H1 (cell line): ENCODE data around the gene ACACA. TPM values are rescaled to one million over a fixed set of nuclear protein-coding genes. Genes with fewer than 3 reads are reported as not detected.

ENCODE experiments used
- CTCF ChIA-PET: fragments of 300-600 bp; sonication (Branson Sonifier 250); formaldehyde crosslinking; loops from one replicate; lab custom pipeline; 2021; ENCODE audit not compliant: partially characterized antibody; lab: Charles Lee
- POLR2A ChIA-PET: fragments of 300-600 bp; sonication (Branson Sonifier 250); formaldehyde crosslinking; loops from one replicate; lab custom pipeline; 2021; ENCODE audit warnings: inconsistent platforms; ENCODE audit not compliant: partially characterized antibody; lab: Charles Lee
- DNase-seq, 2 experiments: peaks; one replicate each; pipeline versions ENCODE4 v3.0.0 to v3.0.0-alpha.2; 2010 to 2022; ENCODE audit warnings: low spot score in 2 of 2, low read depth in 1 of 2, mixed read lengths in 1 of 2
- FAIRE-seq: peaks from 2 replicates; lab custom pipeline; 2011; peaks lifted over from hg19 to GRCh38; lab: Jason Lieb, UNC
- H2AFZ ChIP-seq: 2 replicates; pipeline ENCODE4 v1.8.1; 2012; ENCODE audit warnings: low read length, inconsistent platforms
- H2AK5ac ChIP-seq: 2 replicates; pipeline ENCODE4 v1.6.1; 2013; ENCODE audit warnings: low read depth, low read length
- H2BK120ac ChIP-seq: replicated peaks from 2 replicates; pipeline ENCODE3; 2013; ENCODE audit warnings: low read depth, low read length, inconsistent platforms
- H2BK12ac ChIP-seq: 2 replicates; pipeline ENCODE4 v1.6.1; 2013; ENCODE audit warnings: low read depth, low read length
- H2BK15ac ChIP-seq: 2 replicates; pipeline ENCODE4 v1.6.1; 2013; ENCODE audit warnings: low read length
- H2BK20ac ChIP-seq: 2 replicates; pipeline ENCODE4 v1.6.1; 2013; ENCODE audit warnings: low read length
- H2BK5ac ChIP-seq: 2 replicates; pipeline ENCODE4 v1.6.1; 2013; ENCODE audit warnings: low read depth, low read length
- H3K14ac ChIP-seq: 2 replicates; pipeline ENCODE4 v1.6.1; 2013; ENCODE audit warnings: inconsistent platforms; ENCODE audit not compliant: insufficient read length
- H3K18ac ChIP-seq: 2 replicates; pipeline ENCODE4 v1.6.1; 2013; ENCODE audit warnings: low read length; ENCODE audit errors: extremely low read depth
- H3K23ac ChIP-seq: 2 replicates; pipeline ENCODE4 v1.6.1; 2013; ENCODE audit warnings: inconsistent platforms; ENCODE audit not compliant: insufficient read length
- H3K23me2 ChIP-seq: 2 replicates; pipeline ENCODE4 v1.6.1; 2013; ENCODE audit warnings: low read depth, low read length
- H3K27ac ChIP-seq: 2 replicates; pipeline ENCODE4 v1.6.1; 2011; ENCODE audit warnings: low read depth, low read length, inconsistent platforms
- H3K27me3 ChIP-seq, 4 experiments: replicated peaks in 1 of 4; 1 replicate in 1 of 4; 2 replicates in 3 of 4; pipeline versions ENCODE4 v1.6.1 to v1.8.1; 2011 to 2013; ENCODE audit warnings: low read length in 3 of 4, mild to moderate bottlenecking in 3 of 4, inconsistent platforms in 2 of 4, mixed read lengths in 2 of 4, moderate library complexity in 1 of 4; ENCODE audit not compliant: control insufficient read depth in 3 of 4, insufficient read depth in 3 of 4; ENCODE audit errors: extremely low read depth in 1 of 4
- H3K36me3 ChIP-seq, 4 experiments: 2 replicates each; pipeline versions ENCODE4 v1.6.1 to v1.8.1; 2011 to 2013; ENCODE audit warnings: mild to moderate bottlenecking in 4 of 4, low read length in 3 of 4, moderate library complexity in 2 of 4, control low read depth in 1 of 4, inconsistent platforms in 1 of 4; ENCODE audit not compliant: insufficient read depth in 4 of 4, control insufficient read depth in 2 of 4
- H3K4ac ChIP-seq: replicated peaks from 2 replicates; pipeline ENCODE3; 2013; ENCODE audit warnings: low read length, low read depth, mixed read lengths, inconsistent platforms; ENCODE audit not compliant: insufficient read length
- H3K4me1 ChIP-seq, 4 experiments: replicated peaks in 1 of 4; 1 replicate in 1 of 4; 2 replicates in 3 of 4; pipeline versions ENCODE4 v1.6.1 to v1.8.1; 2011 to 2013; ENCODE audit warnings: low read length in 3 of 4, inconsistent platforms in 2 of 4, mixed read lengths in 1 of 4; ENCODE audit not compliant: insufficient read depth in 4 of 4, control insufficient read depth in 3 of 4
- H3K4me2 ChIP-seq, 2 experiments: 2 replicates each; pipeline versions ENCODE4 v1.6.1 to v1.8.1; 2011 to 2013; ENCODE audit warnings: low read depth in 2 of 2, low read length in 2 of 2, control low read depth in 1 of 2, inconsistent platforms in 1 of 2, mild to moderate bottlenecking in 1 of 2; ENCODE audit not compliant: insufficient read depth in 1 of 2
- H3K4me3 ChIP-seq, 4 experiments: fragments of 200-600, 300-600 bp in 1 of 4; sonication (generic), shearing (Covaris generic), sonication (Bioruptor Twin) in 1 of 4; 2 replicates each; pipeline versions ENCODE4 v1.5.1 to v1.8.1; 2011 to 2016; ENCODE audit warnings: low read length in 4 of 4, low read depth in 3 of 4, control low read depth in 2 of 4, inconsistent platforms in 2 of 4, mild to moderate bottlenecking in 2 of 4, mixed read lengths in 1 of 4, moderate library complexity in 1 of 4; ENCODE audit not compliant: insufficient read depth in 2 of 4; ENCODE audit errors: extremely low read depth in 1 of 4
- H3K56ac ChIP-seq: replicated peaks from 2 replicates; pipeline ENCODE3; 2013; ENCODE audit warnings: low read depth, mild to moderate bottlenecking, mixed read lengths, low read length, inconsistent platforms; ENCODE audit not compliant: insufficient read length
- H3K79me1 ChIP-seq: 2 replicates; pipeline ENCODE4 v1.6.1; 2013; ENCODE audit warnings: low read depth, low read length, control low read depth
- H3K79me2 ChIP-seq, 2 experiments: 2 replicates each; pipeline versions ENCODE4 v1.6.1 to v1.8.1; 2012 to 2013; ENCODE audit warnings: low read length in 2 of 2, mild to moderate bottlenecking in 2 of 2, inconsistent platforms in 1 of 2; ENCODE audit not compliant: insufficient read depth in 2 of 2, control insufficient read depth in 1 of 2
- H3K9ac ChIP-seq, 4 experiments: replicated peaks in 1 of 4; 1 replicate in 1 of 4; 2 replicates in 3 of 4; pipeline versions ENCODE4 v1.6.1 to v1.8.1; 2011 to 2013; ENCODE audit warnings: low read depth in 3 of 4, low read length in 3 of 4, control low read depth in 2 of 4, mild to moderate bottlenecking in 2 of 4, moderate library complexity in 2 of 4, inconsistent platforms in 1 of 4; ENCODE audit errors: extremely low read depth in 1 of 4
- H3K9me3 ChIP-seq, 2 experiments: 2 replicates each; pipeline versions ENCODE4 v1.6.1 to v1.8.1; 2012 to 2013; ENCODE audit warnings: mild to moderate bottlenecking in 2 of 2, moderate library complexity in 2 of 2, control low read depth in 1 of 2, inconsistent platforms in 1 of 2, low read depth in 1 of 2, low read length in 1 of 2, mixed read lengths in 1 of 2; ENCODE audit not compliant: insufficient read depth in 2 of 2
- H4K20me1 ChIP-seq, 2 experiments: replicated peaks in 1 of 2; 2 replicates each; pipeline versions ENCODE3 to v1.8.1; 2011 to 2013; ENCODE audit warnings: inconsistent platforms in 2 of 2, low read length in 2 of 2, mild to moderate bottlenecking in 1 of 2; ENCODE audit not compliant: insufficient read depth in 2 of 2, control insufficient read depth in 1 of 2
- H4K5ac ChIP-seq: 2 replicates; pipeline ENCODE4 v1.6.1; 2013; ENCODE audit warnings: low read length, low read depth, mixed read lengths, inconsistent platforms; ENCODE audit not compliant: insufficient read length
- H4K8ac ChIP-seq: 2 replicates; pipeline ENCODE4 v1.8.0; 2013; ENCODE audit warnings: mild to moderate bottlenecking, moderate library complexity, low read length, inconsistent platforms; ENCODE audit not compliant: insufficient read depth; ENCODE audit errors: extremely low read depth
- H4K91ac ChIP-seq: replicated peaks from 2 replicates; pipeline ENCODE3; 2013; ENCODE audit warnings: low read length, mixed read lengths, inconsistent platforms; ENCODE audit not compliant: insufficient read length
- CHD1 ChIP-seq: IDR thresholded peaks from 2 replicates; pipeline ENCODE4 v1.6.1; 2012; ENCODE audit warnings: low read depth, low read length, improper control_type of control experiment
- CREB1 ChIP-seq: IDR thresholded peaks from 2 replicates; pipeline ENCODE4 v1.6.1; 2012; ENCODE audit warnings: inconsistent platforms
- E2F6 ChIP-seq: IDR thresholded peaks from 2 replicates; pipeline ENCODE4 v1.6.1; 2012; ENCODE audit warnings: inconsistent platforms
- KDM4A ChIP-seq: IDR thresholded peaks from one replicate; pipeline ENCODE4 v1.7.1; 2012; ENCODE audit warnings: low read depth, mild to moderate bottlenecking, moderate library complexity, low read length, inconsistent platforms; ENCODE audit not compliant: severe bottlenecking
- USF2 ChIP-seq: IDR thresholded peaks from 2 replicates; pipeline ENCODE4 v1.6.1; 2011; ENCODE audit warnings: low read length, improper control_type of control experiment
- polyA plus RNA-seq, 7 experiments: library from polyadenylated mRNA; depleted of rRNA in 3 of 7; stranded (reverse) in 5 of 7; unstranded in 2 of 7; fragments of >200 nt in 5 of 7; fragments of 200-250 nt in 2 of 7; gene quantifications; 1 replicate in 5 of 7; 2 replicates in 1 of 7; 4 replicates in 1 of 7; pipeline versions ENCODE4 v1.2.1 to v1.2.3, GENCODE V29; 2011 to 2013; ENCODE audit warnings: missing spikeins in 2 of 7, mixed read lengths in 2 of 7
- total RNA-seq: library from RNA; stranded (reverse); fragmentation: NEBNext Ultra II Directional; extraction: Animal tissue kit (Norgen Biotek cat#: 25700); gene quantifications from 2 replicates; pipeline ENCODE4 v1.2.1, GENCODE V29; 2021

The ACACA gene
- total and polyA plus RNA-seq, 2 of the 8 experiments (the other 6 are each of a cell fraction or from before 2014, with no cell fraction given): 74.0 to 160 TPM

DNA sequence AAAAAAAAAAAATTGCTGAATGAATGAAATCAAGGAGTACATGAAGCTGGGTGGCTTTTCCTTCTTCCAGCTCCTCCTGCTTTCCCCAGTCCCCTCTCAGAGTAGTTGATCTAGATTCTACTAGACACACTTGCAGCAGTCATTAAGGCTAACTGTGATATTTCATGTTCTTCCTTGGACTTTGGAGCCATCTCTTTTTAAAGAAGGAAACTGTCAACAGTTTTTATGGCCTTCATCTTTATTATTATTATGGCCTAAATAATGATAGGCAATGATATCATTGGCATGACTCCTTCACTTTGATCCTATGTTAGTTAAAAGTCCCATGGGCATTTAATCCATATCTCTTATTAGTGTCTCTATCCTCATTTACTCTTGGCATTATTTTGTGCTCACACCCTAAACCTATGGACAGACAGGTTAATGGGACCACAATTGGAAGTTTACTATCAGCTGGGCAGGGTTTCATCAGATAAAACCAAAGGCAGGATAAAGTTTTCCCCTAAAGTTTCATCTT lies 21.1 kb downstream of the ACACA start:
- Histone ChIP-seq H3K9ac (no peak overlapping the region), H4K91ac (no peak overlapping the region), H3K18ac (no peak overlapping the region), H3K36me3 (no peaks in the 10 kb centered on the region), H3K56ac (no peak overlapping the region), H3K79me2 (no peaks in the 10 kb centered on the region), H3K9me3 (no peaks in the 10 kb centered on the region), H4K8ac (no peak overlapping the region), H2BK120ac (no peak overlapping the region), H3K4ac (no peak overlapping the region), H3K4me2 (no peak overlapping the region), H2AK5ac (no peak overlapping the region), H4K5ac (no peak overlapping the region), H3K27ac (no peak overlapping the region), H3K23me2 (no peaks in the 10 kb centered on the region), H2BK5ac (no peak overlapping the region), H3K4me3 (no peak overlapping the region), H3K79me1 (no peaks in the 10 kb centered on the region), H3K4me1 (no peaks in the 10 kb centered on the region), H4K20me1 (no peaks in the 10 kb centered on the region), H2BK12ac (no peak overlapping the region), H3K14ac (no peak overlapping the region), H2BK20ac (no peak overlapping the region), H3K23ac (no peak overlapping the region), H2BK15ac (no peak overlapping the region), H2AFZ (no peak overlapping the region), H3K27me3 (no peaks in the 10 kb centered on the region)
- FAIRE-seq (no peak), DNase-seq (no peak)
- POLR2A ChIA-PET: interaction anchor here (0.7 to 1.7 kb wide), 3 partner anchors 11 to 26 kb away, joined by 3 to 6 read pairs (median 3); no protein-coding TSS in a partner anchor
- no peak for TF ChIP-seq CREB1
- TF ChIP-seq KDM4A: no peak
- no peak for TF ChIP-seq CHD1
- TF ChIP-seq USF2: no peak
- TF ChIP-seq E2F6: no peak
- CTCF ChIA-PET: interaction anchor here (0.9 to 9.1 kb wide), 8 partner anchors 11 to 133 kb away, joined by 3 to 126 read pairs (median 4); partner anchors contain the start of gene C17orf78
